GM12873 (cell line): ENCODE data around the gene KRTAP13-1.

ENCODE experiments used
- CTCF ChIP-seq: IDR thresholded peaks from 2 replicates; pipeline ENCODE4 v1.5.1; 2012; ENCODE audit warnings: low read depth, mild to moderate bottlenecking, moderate library complexity, low read length, control low read depth; ENCODE audit not compliant: insufficient read depth; ENCODE audit errors: missing control alignments

The KRTAP13-1 gene

DNA sequence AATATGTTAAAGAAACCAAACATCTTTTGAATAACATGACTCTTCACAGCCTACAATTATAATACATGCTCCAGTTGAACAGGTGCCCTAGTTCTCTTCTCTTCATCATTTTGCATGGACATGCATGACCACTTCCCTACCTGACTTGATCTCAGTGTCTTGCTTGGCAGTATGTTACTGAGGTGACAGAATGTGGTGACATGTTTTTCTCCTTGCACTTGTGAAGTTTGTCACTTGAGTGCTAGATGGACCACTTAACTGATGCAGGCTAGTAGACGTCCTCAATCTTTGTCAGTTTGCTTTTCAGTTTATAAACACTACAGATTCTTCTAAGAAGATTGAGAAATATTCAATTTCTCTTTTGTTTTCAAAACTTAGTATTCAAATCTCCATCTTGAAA, 13.6 kb upstream of the KRTAP13-1 start:
- TF ChIP-seq CTCF = no peak

- TF ChIP-seq CTCF = no peak
Measured at GRCh38 chr21:30391492-30392025, 4.3 kb upstream of the KRTAP13-1 start.

- TF ChIP-seq CTCF = no peak
Measured at GRCh38 chr21:30408782-30409494, 13.1 kb downstream of the KRTAP13-1 start.

GRCh38 chr21:30415993-30416392, 20.2 kb downstream of the KRTAP13-1 start:
- no peak for TF ChIP-seq CTCF

GRCh38 chr21:30425826-30426225, 30.0 kb downstream of the KRTAP13-1 start, which contains the start of gene KRTAP13-3:
Gene KRTAP13-3, minus strand, starts transcription at chr21:30425926. Its CDS starts 14 bp downstream, at chr21:30425912.
- no peak for TF ChIP-seq CTCF

- TF ChIP-seq CTCF = no peak
Measured at GRCh38 chr21:30426731-30427130, 30.9 kb downstream of the KRTAP13-1 start.

DNA sequence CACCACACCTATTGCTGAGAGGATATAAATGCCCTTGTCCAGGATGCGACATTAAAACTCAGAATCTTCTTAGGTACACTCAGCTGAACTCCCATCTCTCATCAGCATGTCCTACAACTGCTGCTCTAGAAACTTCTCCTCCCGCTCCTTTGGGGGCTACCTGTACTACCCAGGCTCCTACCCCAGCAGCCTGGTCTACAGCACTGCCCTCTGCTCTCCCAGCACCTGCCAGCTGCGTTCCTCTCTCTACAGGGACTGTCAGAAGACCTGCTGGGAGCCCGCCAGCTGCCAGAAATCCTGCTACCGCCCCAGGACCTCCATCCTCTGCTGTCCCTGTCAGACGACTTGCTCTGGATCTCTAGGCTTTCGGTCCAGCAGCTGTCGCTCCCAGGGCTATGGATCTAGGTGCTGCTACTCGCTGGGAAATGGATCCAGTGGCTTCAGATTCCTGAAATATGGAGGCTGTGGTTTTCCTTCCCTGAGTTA, 34.4 kb downstream of the KRTAP13-1 start, which contains the start of gene KRTAP13-4:
Gene KRTAP13-4 (plus strand): TSS at position 51 of the 486 bp plus-strand sequence. CDS start 56 bp downstream, at position 107.
- TF ChIP-seq CTCF = no peak
